ENCODE data around the gene CYP8B1.
"Not testable (repeated sequence)": the region's sequence is repeated elsewhere in the genome, so short reads cannot be mapped to it uniquely, and the experiment has no call there.

The CYP8B1 gene

GRCh38 chr3:42887084-42887483 lies 11.4 kb upstream of the CYP8B1 start:
- no peak for TF ChIP-seq CTCF (conservative IDR thresholded peaks at IDR 0.05; ENCODE audit: low read depth, low read length)
- DNase-seq (ENCODE audit: low read depth) = no peak
- H3K4me3 ChIP-seq (ENCODE audit: low read depth, low read length) = no peak overlapping the region

- no peak for DNase-seq (ENCODE audit: low read depth)
- no peak overlapping the region for H3K4me3 ChIP-seq (ENCODE audit: low read depth, low read length)
- no peak for TF ChIP-seq CTCF (conservative IDR thresholded peaks at IDR 0.05; ENCODE audit: low read depth, low read length)
Measured at GRCh38 chr3:42886294-42886822, 10.7 kb upstream of the CYP8B1 start.

GRCh38 chr3:42884324-42884723 lies 8.6 kb upstream of the CYP8B1 start:
- H3K4me3 ChIP-seq (ENCODE audit: low read depth, low read length) = no peak overlapping the region
- no peak for TF ChIP-seq CTCF (conservative IDR thresholded peaks at IDR 0.05; ENCODE audit: low read depth, low read length)
- no peak for DNase-seq (ENCODE audit: low read depth)

- H3K4me3 ChIP-seq (ENCODE audit: low read depth, low read length); DNase-seq (ENCODE audit: low read depth): not testable (repeated sequence)
Measured at GRCh38 chr3:42883251-42883930, 7.7 kb upstream of the CYP8B1 start.

- peak overlapping the region; percentile 62 for H3K4me3 ChIP-seq (ENCODE audit: low read depth, low read length)
- peak; percentile 80 for TF ChIP-seq CTCF (conservative IDR thresholded peaks at IDR 0.05; ENCODE audit: low read depth, low read length)
- peak; percentile 75 for DNase-seq (ENCODE audit: low read depth)
Measured at GRCh38 chr3:42880601-42881451, 5.1 kb upstream of the CYP8B1 start.

GRCh38 chr3:42880183-42880582 lies 4.5 kb upstream of the CYP8B1 start:
- TF ChIP-seq CTCF (conservative IDR thresholded peaks at IDR 0.05; ENCODE audit: low read depth, low read length) = no peak
- no peak for DNase-seq (ENCODE audit: low read depth)
- H3K4me3 ChIP-seq (ENCODE audit: low read depth, low read length) = peak overlapping the region; percentile 62

GRCh38 chr3:42877881-42878280 lies 2.2 kb upstream of the CYP8B1 start:
- no peak for TF ChIP-seq CTCF (conservative IDR thresholded peaks at IDR 0.05; ENCODE audit: low read depth, low read length)
- no peak overlapping the region for H3K4me3 ChIP-seq (ENCODE audit: low read depth, low read length)
- DNase-seq (ENCODE audit: low read depth) = no peak
